Ishikawa (cell line): ENCODE results near the gene NUP153.

Experiments used
- CEBPB ChIP-seq: IDR thresholded peaks from 2 replicates; pipeline ENCODE4 v1.6.1; 2012
- CREB1 ChIP-seq: IDR thresholded peaks from 2 replicates; pipeline ENCODE4 v1.6.1; 2012; ENCODE audit warnings: low read depth
- EGR1 ChIP-seq: IDR thresholded peaks from 2 replicates; pipeline ENCODE4 v1.6.1; 2012
- EP300 ChIP-seq: IDR thresholded peaks from 2 replicates; pipeline ENCODE4 v1.6.1; 2012; ENCODE audit warnings: borderline replicate concordance
- FOXM1 ChIP-seq: IDR thresholded peaks from 2 replicates; pipeline ENCODE4 v1.6.1; 2012; ENCODE audit warnings: low read depth, borderline replicate concordance
- NFIC ChIP-seq: IDR thresholded peaks from 2 replicates; pipeline ENCODE4 v1.6.1; 2012
- RAD21 ChIP-seq: IDR thresholded peaks from 2 replicates; pipeline ENCODE4 v1.6.1; 2012; ENCODE audit warnings: low read depth
- TAF1 ChIP-seq: IDR thresholded peaks from 2 replicates; pipeline ENCODE4 v1.6.1; 2012; ENCODE audit warnings: low read depth, mild to moderate bottlenecking
- TCF12 ChIP-seq: IDR thresholded peaks from 2 replicates; pipeline ENCODE4 v1.6.1; 2012; ENCODE audit warnings: low read depth
- TEAD4 ChIP-seq: IDR thresholded peaks from 2 replicates; pipeline ENCODE4 v1.6.1; 2012
- YY1 ChIP-seq: IDR thresholded peaks from 2 replicates; pipeline ENCODE4 v1.6.1; 2012; ENCODE audit warnings: low read depth
- ZBTB7A ChIP-seq: IDR thresholded peaks from 2 replicates; pipeline ENCODE4 v1.6.1; 2012; ENCODE audit warnings: low read depth
- TF ChIP-seq, protein P1 (sequence below): IDR thresholded peaks from 2 replicates; pipeline ENCODE4 v1.6.1; 2012; ENCODE audit warnings: low read depth, mild to moderate bottlenecking
- TF ChIP-seq, protein P2 (sequence below): IDR thresholded peaks from 2 replicates; pipeline ENCODE4 v1.6.1; 2012
- TF ChIP-seq, protein P3 (sequence below): IDR thresholded peaks from 2 replicates; pipeline ENCODE4 v1.6.1; 2012

Gene NUP153

DNA sequence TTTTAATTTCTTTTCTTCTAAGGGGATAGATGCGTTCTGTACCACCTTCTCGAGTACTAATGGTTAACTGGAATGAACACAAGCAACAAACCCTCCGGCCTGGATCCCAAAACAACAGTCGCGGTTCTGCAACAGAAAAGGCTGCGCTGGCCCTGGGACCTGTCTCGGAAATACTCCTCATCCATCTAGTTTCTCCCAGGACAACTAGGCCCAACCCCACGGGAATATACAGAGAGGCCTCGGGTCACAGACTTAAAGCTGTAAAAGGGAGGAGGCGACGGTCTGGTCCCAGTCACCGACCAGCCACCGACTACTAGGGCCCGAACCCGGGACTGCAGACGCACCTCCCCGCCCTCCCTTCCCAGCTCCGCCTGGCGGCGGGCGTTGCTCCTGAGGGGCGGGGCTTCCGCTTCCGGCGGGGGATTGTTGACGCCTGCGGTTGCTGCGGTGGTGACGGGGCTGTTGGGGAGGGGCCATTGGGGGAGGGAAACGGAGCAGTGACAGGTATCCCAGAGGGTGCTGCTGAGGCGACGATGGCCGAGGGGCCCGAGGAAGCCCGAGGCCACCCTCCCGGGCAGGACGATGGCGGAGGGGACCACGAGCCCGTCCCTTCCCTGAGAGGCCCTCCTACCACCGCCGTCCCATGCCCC, 106.7 kb downstream of the NUP153 start, which contains the start of gene FAM8A1:
TSS of gene FAM8A1 (plus strand) at position 426 of the 650 bp plus-strand sequence. CDS start at position 534, 108 bp downstream.
- TF ChIP-seq ZBTB7A (no peak), TAF1 (peak; percentile 83), YY1 (peak; percentile 57; the same call in 1 of the 2 replicates), CREB1 (peak; percentile 71), TEAD4 (no peak), CEBPB (no peak), FOXM1 (0 out of 2 replicates have a peak, but pooled peaks have one; percentile 7), EP300 (no peak), NFIC (no peak; the same call in 1 of the 2 replicates), TCF12 (peak; percentile 50; the same call in 1 of the 2 replicates), RAD21 (no peak), EGR1 (no peak)
- TF ChIP-seq, protein P1, sequence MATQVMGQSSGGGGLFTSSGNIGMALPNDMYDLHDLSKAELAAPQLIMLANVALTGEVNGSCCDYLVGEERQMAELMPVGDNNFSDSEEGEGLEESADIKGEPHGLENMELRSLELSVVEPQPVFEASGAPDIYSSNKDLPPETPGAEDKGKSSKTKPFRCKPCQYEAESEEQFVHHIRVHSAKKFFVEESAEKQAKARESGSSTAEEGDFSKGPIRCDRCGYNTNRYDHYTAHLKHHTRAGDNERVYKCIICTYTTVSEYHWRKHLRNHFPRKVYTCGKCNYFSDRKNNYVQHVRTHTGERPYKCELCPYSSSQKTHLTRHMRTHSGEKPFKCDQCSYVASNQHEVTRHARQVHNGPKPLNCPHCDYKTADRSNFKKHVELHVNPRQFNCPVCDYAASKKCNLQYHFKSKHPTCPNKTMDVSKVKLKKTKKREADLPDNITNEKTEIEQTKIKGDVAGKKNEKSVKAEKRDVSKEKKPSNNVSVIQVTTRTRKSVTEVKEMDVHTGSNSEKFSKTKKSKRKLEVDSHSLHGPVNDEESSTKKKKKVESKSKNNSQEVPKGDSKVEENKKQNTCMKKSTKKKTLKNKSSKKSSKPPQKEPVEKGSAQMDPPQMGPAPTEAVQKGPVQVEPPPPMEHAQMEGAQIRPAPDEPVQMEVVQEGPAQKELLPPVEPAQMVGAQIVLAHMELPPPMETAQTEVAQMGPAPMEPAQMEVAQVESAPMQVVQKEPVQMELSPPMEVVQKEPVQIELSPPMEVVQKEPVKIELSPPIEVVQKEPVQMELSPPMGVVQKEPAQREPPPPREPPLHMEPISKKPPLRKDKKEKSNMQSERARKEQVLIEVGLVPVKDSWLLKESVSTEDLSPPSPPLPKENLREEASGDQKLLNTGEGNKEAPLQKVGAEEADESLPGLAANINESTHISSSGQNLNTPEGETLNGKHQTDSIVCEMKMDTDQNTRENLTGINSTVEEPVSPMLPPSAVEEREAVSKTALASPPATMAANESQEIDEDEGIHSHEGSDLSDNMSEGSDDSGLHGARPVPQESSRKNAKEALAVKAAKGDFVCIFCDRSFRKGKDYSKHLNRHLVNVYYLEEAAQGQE: no peak
- TF ChIP-seq, protein P2, sequence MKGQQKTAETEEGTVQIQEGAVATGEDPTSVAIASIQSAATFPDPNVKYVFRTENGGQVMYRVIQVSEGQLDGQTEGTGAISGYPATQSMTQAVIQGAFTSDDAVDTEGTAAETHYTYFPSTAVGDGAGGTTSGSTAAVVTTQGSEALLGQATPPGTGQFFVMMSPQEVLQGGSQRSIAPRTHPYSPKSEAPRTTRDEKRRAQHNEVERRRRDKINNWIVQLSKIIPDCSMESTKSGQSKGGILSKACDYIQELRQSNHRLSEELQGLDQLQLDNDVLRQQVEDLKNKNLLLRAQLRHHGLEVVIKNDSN: no peak
- TF ChIP-seq, protein P3, sequence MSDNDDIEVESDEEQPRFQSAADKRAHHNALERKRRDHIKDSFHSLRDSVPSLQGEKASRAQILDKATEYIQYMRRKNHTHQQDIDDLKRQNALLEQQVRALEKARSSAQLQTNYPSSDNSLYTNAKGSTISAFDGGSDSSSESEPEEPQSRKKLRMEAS: peak; percentile 55

DNA sequence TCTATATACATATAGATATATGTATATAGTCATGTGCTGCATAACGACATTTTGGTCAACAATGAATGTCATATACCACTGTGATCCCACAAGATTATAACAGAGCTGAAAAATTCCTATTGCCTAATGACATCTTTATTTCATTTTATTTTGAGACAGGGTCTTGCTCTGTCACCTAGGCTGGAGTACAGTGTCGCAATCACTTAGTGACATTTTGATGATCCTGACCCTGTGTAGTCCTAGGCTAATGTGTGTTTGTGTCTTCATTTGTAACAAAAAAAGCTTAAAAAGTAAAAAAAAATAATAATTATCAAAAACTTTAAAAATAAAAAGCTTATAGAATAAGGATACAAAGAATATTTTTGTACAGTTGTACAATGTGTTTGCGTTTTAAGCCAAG, 110.6 kb downstream of the NUP153 start:
- TF ChIP-seq, protein P3: no peak
- TF ChIP-seq NFIC: no peak
- no peak for TF ChIP-seq TEAD4
- no peak for TF ChIP-seq ZBTB7A
- no peak for TF ChIP-seq RAD21
- no peak for TF ChIP-seq CEBPB
- TF ChIP-seq EGR1: no peak
- no peak for TF ChIP-seq TAF1
- TF ChIP-seq YY1: no peak
- no peak for TF ChIP-seq TCF12
- no peak for TF ChIP-seq FOXM1
- TF ChIP-seq CREB1: no peak
- TF ChIP-seq, protein P2: no peak
- TF ChIP-seq, protein P1: no peak
- no peak for TF ChIP-seq EP300

DNA sequence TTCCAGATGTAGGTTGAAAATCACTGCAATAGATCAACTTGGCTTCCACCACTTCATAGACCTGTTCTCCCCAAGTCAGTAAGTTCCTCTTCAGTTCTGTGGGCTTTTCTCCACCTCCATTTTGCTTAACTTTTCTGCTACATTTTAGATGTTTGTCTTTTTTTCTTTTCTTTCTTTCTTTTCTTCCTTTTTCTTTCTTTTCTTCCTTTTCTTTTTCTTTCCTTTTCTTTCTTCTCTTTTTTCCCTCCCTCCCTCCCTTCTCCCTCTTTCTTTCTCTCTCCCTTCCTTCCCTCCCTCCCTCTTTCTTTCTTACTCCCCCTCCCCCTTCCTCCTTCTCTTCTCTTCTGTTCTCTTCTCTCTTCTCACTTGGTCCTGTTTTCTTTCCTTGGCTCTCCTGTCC, 113.5 kb downstream of the NUP153 start:
- TF ChIP-seq, protein P1: no peak

DNA sequence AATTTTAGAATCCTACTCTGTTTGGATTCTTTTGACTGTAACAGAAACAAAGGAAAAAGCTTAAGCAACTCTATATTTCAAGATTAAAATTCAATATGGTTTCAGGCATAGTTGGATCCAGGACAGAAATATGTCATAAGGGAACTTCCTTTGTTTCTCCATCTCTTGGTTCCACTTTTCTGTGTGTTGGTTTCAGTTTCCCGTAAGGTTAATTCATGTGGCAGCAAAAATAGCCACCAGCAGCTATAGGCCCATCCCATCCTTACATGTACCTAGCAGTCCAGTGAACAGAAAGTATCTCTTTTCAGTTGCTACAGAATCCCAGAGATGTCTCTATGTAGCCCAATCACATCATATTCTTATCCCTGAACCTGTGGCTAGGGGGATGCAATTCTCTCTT, 115.4 kb downstream of the NUP153 start:
- TF ChIP-seq, protein P3: no peak
- TF ChIP-seq RAD21: no peak
- TF ChIP-seq CREB1: no peak
- TF ChIP-seq NFIC: no peak
- TF ChIP-seq EP300: no peak
